T follicular helper cell (primary cell): Measurements from ENCODE around the gene GJA4.

ENCODE experiments used
- DNase-seq: peaks from one replicate; pipeline ENCODE4 v3.0.0-alpha.2; 2020; ENCODE audit warnings: low read depth

The GJA4 gene

GRCh38 chr1:34839526-34840305 is 46.9 kb downstream of the GJA4 start:
- no peak for DNase-seq

DNA sequence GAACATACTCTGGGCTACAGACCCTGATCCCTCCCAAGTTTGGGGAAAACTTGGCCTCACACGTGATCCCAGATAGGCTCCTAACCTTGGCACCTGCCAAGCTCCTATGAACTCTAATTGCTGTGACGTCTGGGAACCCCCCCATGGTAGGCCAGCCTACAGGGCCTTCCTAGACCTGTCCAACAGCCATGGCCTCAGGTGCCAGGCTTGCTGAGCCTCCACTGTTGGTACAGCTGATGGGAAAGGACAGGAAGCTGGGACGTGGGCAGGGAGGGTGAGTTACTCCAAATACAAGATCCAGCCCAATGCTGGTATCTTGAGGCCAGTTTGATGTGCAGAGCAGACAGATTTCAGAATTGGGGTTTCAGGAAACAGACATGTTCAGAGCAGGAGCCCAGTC is 47.6 kb downstream of the GJA4 start:
- DNase-seq = no peak

- DNase-seq = no peak
Observed at GRCh38 chr1:34842073-34842472, 49.3 kb downstream of the GJA4 start.

DNA sequence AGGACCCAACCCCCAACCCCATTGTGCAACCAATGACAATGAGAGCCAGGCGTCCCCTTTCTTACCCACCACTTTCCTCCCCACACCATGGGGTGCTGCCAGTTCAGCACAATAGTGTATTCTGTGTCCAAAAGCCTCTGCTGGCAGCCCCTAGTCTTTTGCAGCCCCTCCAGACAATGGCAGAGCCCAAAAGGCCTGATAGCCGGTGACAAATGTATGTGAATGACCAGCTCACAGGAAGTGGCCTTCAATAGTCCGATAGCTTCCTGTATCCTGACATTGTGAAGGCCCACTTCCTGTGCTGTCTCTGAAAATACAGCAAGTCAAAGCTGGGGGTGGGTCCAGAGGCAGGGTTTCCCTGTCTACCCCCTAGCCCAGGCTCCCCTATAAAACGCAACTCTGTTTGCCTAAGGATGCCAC is 50.2 kb downstream of the GJA4 start:
- no peak for DNase-seq

- no peak for DNase-seq
Observed at GRCh38 chr1:34843392-34844251, 50.8 kb downstream of the GJA4 start.

DNA sequence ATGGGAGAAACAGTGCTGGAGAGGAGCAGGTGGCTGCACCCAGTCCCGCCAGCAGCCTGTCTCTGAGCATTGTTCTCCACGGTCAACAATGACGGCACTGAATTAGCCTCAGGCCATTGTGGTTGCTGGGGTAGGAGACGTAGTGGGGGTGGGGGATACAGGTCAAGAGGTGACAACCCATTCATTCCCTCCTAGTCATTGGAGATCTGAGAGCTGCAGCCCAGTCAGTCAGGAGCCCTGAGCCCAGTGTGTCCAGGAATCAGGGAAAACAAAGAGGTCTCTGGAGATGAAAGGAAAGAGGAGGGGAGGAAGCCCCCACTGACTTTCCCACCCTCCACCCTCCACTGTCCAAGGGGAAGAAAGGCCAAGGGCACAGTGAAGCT is 51.4 kb downstream of the GJA4 start:
- DNase-seq = no peak
